OCI-LY3 (cell line): ENCODE results near the gene NADK.

Experiments used
- EZH2phosphoT487 ChIP-seq: fragments of 200-600 bp; shearing (Covaris generic); IDR thresholded peaks from 2 replicates; pipeline ENCODE4 v1.6.1; 2018; ENCODE audit warnings: antibody characterized with exemption, mixed run types, low read depth
- TF ChIP-seq, protein P1 (sequence below): fragments of 200-600, 300-600 bp; sonication (generic); IDR thresholded peaks from 2 replicates; pipeline ENCODE4 v1.5.1; 2014; ENCODE audit warnings: antibody characterized with exemption, low read length, low read depth

GRCh38 chr1:1759456-1760344, 18.6 kb downstream of the NADK start:
- TF ChIP-seq, protein P1, sequence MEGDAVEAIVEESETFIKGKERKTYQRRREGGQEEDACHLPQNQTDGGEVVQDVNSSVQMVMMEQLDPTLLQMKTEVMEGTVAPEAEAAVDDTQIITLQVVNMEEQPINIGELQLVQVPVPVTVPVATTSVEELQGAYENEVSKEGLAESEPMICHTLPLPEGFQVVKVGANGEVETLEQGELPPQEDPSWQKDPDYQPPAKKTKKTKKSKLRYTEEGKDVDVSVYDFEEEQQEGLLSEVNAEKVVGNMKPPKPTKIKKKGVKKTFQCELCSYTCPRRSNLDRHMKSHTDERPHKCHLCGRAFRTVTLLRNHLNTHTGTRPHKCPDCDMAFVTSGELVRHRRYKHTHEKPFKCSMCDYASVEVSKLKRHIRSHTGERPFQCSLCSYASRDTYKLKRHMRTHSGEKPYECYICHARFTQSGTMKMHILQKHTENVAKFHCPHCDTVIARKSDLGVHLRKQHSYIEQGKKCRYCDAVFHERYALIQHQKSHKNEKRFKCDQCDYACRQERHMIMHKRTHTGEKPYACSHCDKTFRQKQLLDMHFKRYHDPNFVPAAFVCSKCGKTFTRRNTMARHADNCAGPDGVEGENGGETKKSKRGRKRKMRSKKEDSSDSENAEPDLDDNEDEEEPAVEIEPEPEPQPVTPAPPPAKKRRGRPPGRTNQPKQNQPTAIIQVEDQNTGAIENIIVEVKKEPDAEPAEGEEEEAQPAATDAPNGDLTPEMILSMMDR, result no peak
- no peak for TF ChIP-seq EZH2phosphoT487
